ENCODE results near the gene ZNF320. TPM values are rescaled to one million over a fixed set of nuclear protein-coding genes. Genes with fewer than 3 reads are reported as not detected.

ZNF320 gene
- total RNA-seq, 2 donors from 2014 or later, result 20.0 to 42.9 TPM

Small RNAs within 50 kb of the gene (small RNA-seq; reads per million reads assigned to genes)
- gene ZNF320, result 0 reads per million in 2 donors

Other genes with a start within 250 kb of the ZNF320 start
- 10 to 100 TPM; 12.0 to 15.3 TPM for gene ZNF611, start 162.6 kb downstream of the ZNF320 start, total RNA-seq
- 10 to 100 TPM in 1 of 2 donors, 1 to 10 TPM in 1; 8.7 to 21.2 TPM for gene ZNF600, start 110.8 kb downstream of the ZNF320 start, total RNA-seq
- gene ZNF28, start 76.0 kb downstream of the ZNF320 start, total RNA-seq, result 10 to 100 TPM; 19.2 to 26.8 TPM
- 10 to 100 TPM; 21.0 to 49.2 TPM for gene ZNF468, start 40.0 kb downstream of the ZNF320 start, total RNA-seq
- gene ZNF888, start 25.8 kb upstream of the ZNF320 start, total RNA-seq, result 10 to 100 TPM; 21.4 to 34.5 TPM
- 10 to 100 TPM; 15.8 to 31.8 TPM for gene ZNF816, start 65.2 kb upstream of the ZNF320 start, total RNA-seq
- under 1 TPM in 1 of 2 donors, not detected in 1; 0.40 TPM for gene ERVV-1, start 116.3 kb upstream of the ZNF320 start, total RNA-seq
- not detected for gene ERVV-2, start 147.1 kb upstream of the ZNF320 start, total RNA-seq
- 10 to 100 TPM; 26.0 to 93.4 TPM for gene ZNF160, start 205.8 kb upstream of the ZNF320 start, total RNA-seq
- 10 to 100 TPM; 13.7 to 22.8 TPM for gene ZNF415, start 235.3 kb upstream of the ZNF320 start, total RNA-seq